ENCODE data around the gene ATG101.

The ATG101 gene

DNA sequence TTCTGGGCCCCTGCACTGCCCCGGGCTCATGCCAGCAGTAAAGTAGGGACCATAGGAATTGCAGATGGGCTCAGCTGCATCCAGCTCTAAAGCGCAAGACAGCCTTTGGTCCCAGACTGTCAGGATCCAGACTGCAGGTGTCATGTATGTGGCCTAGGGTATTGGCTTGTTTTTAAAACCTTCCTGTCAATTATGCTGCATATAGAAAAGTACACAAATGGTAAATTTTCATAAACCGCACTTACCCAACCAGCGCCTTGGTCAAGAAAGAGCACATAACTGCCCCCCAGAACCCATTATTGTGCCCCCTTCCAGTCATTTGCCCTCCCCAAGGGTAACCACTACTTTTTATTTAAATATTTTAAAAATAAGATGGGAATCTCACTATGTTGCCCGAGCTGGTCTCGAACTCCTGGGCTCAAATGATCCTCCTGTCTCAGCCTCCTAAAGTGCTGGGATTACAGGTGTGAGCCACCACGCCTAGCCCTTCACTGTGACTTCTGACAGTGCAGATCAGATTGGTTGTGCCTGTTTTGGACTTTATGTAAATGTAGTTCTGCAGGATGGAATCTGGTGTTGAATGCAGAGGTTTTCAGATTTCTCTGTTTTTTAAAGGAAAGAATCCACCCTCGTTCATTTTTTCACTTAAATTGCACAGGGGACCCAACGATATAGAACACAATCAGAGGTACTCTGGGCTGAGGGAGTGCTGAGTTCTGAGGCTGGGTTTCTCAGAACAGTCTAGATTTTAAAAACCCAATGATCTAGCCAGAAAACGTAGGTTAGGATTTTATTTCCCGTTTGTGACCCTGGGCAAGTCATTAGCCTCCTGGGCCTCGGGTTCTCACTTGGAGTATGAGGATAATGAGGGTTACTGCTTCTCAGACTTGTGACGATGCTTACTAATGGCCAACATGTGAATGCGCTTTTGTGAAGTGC lies 11.9 kb upstream of the ATG101 start:
- DNase-seq (ENCODE audit: low read depth) = no peak

DNA sequence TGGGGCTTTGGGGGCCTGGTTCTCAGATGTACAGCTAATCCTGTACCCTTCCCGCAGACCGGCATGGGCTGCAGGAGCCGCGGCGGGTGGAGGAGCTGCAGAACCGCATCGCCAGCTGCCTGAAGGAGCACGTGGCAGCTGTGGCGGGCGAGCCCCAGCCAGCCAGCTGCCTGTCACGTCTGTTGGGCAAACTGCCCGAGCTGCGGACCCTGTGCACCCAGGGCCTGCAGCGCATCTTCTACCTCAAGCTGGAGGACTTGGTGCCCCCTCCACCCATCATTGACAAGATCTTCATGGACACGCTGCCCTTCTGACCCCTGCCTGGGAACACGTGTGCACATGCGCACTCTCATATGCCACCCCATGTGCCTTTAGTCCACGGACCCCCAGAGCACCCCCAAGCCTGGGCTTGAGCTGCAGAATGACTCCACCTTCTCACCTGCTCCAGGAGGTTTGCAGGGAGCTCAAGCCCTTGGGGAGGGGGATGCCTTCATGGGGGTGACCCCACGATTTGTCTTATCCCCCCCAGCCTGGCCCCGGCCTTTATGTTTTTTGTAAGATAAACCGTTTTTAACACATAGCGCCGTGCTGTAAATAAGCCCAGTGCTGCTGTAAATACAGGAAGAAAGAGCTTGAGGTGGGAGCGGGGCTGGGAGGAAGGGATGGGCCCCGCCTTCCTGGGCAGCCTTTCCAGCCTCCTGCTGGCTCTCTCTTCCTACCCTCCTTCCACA lies 11.0 kb upstream of the ATG101 start:
- DNase-seq (ENCODE audit: low read depth) = no peak

DNA sequence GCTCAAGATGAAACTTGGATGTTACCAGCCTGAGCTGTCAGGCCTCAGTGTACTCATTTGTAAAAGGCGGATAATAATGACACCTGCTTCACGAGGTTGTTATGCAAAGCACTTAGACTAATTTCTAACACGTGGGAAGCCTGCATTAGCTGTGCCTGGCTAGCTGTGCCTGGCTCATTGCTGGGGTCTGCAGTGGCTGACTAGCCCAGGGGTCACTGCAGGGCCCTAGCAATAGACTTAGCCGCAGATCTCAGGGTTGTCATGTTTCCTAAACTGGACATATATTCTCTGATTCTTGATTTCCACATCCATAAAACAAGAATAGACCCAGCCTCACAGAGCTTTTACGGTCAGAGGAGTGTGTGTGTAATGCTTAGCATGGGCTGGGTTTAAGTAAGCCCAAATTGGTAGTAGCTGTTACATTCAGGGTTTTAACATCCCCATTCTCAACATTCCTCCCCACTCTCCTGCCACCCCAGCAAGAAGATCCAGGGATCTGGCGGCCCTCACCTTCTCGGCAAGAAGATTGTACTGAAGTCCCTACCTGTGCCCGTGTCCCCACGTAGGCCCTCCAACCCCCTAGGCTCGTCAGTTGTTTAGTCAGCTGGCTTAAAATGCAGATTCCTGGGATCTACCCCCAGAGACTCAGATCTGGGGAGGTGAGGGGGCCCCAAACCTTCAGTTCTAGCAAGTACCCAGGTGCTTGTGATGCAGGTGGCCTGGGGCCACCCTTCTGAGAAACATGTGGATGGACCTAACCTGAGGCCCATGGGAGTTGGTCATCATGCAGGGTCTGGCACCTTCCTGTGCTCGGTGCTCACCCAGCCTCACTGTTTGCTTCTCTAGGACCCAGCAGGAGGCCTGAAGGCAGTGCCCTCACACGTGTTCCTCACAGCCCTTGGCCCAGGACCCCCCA lies 9.9 kb upstream of the ATG101 start:
- DNase-seq (ENCODE audit: low read depth) = no peak

DNA sequence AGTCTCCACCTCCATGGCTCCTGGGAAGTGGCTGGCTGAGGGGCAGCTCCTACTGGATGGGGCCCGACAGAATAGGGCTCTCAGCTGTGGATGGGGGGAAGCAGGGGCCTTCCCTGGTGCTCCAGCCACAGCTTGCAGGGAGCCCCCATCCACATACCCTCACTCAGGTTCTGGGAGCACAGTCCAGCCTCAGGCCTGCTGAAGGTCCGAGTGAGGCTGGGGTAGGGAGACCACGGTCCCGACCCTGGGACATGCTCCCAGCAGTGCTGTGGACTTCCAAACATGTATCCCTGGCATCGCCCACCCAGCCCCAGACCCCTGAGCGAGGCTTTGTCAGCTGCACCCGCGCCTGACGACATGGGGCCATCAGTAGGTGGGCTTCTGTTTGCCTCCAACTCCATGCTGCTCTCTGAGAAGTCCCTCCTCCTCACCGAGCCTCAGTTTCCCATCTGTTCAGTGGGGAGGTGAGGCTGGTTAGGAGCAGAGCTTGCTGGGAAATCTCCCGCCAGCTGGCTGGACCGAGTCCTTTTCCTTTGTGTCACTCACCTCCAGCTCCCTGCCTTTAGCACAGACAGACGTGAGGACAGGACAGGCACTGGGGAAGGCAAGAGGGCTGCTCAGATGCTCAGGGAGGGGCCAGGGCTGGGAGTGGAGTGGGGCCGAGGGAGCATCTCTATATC lies 9.1 kb upstream of the ATG101 start:
- DNase-seq (ENCODE audit: low read depth) = no peak

DNA sequence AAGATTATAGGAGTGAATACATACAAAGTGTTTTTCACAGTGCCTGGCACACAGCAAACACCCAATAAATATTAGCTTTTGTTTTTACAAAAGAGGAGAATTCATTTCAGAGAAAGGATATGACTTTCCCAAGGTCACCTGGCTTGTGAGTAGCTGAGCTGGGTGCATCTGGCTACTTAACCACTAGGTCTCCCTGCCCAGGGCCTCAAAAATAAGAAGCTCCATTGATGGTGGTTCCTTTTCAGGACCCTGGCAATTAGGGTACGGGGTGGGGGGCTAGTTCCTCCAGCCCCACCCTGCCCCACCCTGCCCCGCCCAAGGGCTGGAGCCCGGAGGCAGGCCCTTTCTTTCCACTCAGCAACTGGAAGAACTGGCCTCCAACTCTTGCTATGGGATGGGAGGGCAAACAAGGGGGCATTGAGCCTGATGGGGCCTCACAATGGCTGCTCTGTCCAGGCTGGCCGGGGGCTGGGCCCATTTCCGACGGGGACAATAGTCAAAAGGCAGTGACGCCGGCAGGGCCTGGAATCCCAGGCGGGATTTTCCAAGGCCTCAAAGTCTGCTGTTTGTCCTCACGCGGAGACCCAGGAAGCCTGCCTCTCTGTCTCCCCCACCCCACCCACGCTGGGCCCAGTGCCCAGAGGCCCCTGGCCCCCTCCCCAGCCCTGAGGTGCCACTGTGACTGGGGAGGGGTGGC lies 8.2 kb upstream of the ATG101 start:
- DNase-seq (ENCODE audit: low read depth) = no peak

DNA sequence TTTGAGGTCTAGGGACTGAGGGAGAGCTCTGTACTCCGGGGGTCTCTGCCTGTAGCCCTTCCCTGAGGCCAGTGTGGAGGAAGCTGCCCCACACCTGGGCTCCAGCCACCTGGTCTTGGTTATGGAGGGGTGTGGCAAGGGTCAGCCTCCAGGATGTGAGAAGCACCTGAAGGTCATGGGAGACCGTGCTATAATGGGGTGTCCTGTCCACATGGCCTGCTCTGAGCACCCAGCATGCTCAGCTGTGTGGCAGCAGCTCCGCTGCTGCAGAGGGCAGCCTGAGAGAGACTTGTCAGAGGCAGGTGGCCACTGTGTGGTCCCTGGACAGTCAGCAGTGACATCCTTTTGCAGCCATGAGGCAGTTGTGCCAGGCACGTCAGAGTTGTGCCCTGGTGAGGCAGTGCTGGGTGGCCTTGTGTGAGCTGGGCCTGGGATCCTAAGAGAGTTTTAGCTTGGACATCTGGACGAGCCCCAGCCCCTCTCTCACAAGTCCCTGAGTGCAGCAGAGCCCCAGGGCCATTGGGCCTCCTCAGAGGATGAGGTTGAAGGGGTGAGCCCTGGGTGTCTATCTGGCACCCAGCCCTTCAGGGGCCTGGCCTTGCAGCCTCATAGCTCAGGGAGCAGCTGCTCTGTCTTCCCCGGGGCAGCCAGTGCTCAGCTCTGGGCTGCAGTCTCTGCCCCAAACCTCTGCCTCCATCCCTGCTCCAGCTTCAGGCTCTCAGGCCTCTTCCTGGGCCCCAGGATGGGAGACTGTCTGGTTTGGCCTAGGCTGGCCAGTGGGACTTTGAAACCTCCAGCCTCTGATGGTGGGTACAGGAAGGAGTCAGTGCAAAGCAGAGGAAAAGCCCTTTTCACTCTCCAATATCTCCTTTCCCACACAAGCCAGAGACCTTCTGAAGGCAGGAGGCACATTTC lies 7.4 kb upstream of the ATG101 start:
- DNase-seq (ENCODE audit: low read depth) = no peak

DNA sequence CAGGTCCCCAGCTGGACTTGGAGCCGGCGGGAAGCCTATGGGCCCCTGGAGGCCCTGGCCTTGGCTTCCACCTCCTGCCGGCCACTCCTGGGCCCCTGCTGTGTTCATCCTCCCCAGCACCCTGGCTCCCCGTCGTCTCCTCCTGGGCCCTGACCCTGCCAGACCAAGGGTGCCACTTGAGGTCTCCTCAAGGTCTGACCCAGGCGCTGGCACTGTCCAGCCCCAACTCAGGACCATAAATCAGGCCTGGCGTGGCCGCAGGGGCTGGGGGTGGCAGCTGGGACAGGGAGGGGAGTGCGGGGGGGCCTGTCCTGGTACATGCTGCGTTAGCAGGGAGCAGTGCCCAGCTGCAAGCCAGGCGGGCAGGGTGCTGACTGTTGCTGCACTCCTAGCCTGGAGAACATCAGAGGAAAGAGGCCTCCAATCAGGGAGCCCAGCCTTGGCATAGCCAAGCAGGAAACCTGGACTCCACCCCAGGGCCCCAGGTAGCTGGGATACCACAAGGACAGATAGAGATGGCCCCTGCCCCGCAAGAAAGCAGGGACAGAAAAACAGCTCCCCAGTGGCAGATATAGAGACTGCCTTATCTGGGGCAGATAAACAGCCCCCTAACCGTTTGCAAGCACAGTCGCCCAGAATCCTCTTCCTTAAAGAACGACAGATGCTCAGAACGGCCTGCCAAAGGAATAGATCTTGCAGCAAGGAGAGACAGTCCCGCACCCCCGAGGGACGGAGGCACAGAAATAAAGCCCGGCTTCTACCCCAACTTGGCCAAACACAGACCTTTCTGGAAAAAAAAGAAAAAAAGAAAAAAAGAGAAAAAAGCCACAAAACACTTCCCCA lies 6.5 kb upstream of the ATG101 start:
- DNase-seq (ENCODE audit: low read depth) = no peak

DNA sequence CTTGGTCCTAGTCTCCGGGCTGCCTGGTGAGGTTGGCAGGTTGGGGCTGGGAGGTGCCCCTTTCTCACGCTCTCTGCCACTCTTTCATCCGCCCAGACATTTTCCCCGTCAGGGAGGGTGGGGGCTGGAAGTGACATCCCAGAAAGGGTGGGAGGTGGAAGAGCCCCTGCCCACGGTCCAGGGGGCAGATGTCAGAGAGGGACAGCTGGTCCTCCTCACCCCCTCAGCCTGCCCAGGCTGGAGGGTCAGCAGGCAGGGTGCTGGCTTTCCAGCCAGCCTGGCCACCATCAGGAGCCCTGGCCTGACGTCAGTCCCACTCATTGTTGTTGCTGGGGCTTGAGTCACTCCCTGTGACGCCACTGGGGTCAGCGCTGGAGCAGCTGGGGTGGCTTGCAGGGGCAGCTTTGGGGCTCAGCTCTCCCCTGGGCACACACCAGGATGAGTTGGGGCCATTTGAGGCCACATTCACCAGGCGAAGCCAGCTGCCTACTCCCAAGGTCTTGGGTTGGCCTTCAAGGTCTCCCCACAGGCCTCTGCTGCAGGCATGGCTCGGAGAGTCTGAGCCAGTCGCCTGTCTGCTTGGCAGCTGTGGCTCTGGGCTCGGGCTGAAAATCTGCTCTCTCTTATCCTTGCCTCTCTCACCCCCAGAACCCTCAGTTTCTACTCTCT lies 5.7 kb upstream of the ATG101 start:
- DNase-seq (ENCODE audit: low read depth) = no peak

DNA sequence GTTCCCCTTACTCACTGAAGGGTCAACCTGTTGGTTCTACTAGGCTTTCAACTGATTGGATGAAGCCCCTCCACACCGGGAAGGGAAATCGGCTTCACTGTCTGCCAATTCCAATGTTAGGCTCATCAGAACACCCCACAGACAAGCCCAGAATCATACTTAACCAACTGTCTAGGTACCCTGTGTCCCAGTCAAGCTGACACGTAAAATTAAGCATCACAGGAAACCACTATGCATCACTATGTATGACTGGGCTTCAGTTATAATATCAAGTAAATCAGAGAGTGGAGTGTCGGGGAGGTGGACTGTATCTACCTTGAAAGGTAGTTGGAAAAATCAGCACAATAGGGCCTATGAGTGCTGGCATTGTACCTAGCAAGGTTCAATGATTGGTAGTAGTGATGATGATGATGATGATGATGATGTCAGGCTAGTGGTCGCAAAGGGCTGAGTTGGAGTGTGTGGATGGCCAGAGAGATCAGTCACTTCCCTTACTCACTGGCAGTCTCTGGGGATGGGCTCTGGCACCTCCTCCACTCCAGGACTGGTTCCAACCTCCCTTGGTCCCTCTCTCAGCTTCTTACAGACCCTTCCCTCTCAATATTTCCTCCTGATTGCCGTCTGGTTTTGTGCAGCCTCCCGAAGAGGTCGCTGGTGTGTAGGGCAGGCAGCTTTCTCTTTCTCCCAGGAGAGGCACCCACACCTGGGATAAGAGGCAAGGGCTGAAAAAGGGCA lies 3.3 kb upstream of the ATG101 start:
- DNase-seq (ENCODE audit: low read depth) = no peak

DNA sequence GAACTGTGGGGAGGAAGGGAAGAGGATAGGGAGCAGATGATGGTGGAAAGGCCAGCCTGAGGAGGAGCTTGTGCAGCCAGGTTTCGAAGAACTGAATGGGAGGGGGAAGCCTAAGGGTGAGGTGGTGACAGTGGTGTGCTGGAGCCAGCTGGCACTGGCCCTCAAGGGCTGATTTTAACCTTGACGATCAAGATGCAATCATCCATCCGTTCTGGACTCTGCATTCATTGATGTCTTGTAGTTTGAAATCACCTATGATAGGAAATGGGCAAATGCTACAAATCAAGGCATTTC lies 2.8 kb upstream of the ATG101 start:
- no peak for DNase-seq (ENCODE audit: low read depth)

DNA sequence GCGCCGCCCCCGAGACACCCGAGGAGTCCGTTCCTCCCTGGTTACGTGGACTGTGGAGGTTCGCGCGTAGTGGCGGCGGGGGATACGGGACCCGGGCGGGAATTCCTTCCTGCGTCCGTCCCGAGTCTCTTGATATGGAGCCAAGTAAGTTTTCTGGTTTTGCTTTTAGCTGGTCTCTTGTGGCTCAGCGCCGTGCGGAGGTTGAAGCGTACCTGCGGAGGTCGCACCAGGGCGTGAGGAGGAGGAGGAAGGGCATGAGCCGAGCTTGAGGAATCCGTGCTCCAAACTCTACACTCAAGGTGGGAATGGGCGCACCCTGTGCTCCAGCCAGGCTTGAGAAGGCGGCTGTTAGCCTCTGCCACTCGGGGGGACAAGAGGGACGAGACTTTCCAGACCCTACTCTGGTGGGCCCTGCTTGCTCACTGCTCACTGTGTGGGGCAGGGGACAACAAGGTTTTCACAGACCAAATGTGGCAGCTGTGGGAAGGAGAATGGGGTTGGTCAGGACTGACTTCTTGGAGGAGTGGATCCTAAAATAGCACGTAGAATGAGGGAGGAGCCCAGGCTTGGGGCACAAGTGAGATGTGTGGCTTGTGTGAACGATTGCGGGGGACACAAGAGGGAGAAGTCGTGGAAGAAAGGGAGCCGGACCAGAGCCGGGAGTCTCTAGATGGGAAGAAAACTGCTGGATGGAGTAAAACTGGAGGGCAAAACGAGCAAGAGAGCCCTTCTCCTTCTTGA lies 577 bp downstream of the ATG101 start:
- DNase-seq (ENCODE audit: low read depth) = no peak

DNA sequence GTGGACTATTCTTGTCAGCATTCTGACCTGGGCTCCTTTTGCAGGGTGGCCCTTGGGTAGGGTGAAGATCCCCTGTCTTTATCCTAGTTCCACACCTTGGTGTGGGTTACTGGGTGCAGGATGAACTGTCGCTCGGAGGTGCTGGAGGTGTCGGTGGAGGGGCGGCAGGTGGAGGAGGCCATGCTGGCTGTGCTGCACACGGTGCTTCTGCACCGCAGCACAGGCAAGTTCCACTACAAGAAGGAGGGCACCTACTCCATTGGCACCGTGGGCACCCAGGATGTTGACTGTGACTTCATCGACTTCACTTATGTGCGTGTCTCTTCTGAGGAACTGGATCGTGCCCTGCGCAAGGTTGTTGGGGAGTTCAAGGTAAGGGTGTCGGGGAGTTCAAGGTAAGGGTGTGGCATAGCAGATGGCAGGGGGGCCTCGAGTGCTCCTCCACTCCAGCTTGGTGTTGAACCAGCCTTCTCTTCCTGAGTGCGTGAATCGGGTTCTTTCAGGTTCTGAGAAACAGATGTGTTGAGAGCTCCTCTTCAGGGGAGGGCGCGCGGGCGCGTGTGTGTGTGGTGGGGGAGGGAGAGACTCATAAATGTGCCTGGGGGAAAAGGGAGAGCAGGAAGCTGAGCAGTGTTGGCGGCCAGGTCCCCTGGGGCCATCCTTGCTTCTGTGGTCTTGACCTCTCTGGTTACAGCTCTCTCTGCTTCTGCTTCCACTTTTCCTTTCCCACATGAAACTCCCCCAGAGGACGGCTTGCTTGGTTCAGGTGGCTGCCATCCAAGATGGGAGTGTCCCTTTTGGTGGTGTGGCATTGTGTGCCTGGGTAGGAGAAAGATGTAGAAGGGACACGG lies 4.0 kb downstream of the ATG101 start:
- DNase-seq (ENCODE audit: low read depth) = no peak

DNA sequence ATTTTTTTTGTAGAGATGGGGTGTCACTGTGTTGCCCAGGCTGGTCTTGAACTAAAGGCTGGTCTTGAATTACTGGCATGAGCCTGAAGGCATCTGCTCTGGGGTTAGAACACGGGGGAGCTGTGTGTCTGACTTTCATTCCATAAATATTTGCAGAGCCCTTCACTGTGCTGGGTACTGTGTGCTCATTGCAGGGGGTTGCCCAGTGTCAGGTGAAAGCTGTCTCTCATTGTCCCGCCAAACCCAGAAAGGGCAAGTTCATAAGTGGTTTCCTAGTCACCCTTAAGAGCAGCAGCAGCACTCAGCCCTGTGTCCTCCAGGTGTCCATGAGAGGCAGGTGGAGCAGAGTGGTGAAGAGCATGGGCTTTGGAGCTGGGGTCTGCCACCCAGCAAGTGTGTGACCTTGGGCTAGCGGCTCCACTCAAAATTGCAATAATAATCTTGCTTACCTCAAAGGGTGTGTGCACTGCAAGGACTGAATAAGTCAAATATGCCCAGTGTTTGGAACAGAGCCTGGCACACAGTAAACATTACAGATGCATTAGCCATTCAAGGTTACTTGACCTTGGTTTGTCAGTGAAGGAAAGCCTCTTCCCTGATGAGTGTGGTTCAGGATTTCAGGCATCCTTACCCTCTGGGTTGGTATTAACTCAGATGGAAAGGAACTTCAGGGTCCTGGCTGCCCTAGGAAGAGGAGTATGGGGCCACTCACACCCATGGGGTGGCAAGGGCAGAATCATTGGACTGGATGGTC lies 5.4 kb downstream of the ATG101 start:
- DNase-seq (ENCODE audit: low read depth) = no peak

DNA sequence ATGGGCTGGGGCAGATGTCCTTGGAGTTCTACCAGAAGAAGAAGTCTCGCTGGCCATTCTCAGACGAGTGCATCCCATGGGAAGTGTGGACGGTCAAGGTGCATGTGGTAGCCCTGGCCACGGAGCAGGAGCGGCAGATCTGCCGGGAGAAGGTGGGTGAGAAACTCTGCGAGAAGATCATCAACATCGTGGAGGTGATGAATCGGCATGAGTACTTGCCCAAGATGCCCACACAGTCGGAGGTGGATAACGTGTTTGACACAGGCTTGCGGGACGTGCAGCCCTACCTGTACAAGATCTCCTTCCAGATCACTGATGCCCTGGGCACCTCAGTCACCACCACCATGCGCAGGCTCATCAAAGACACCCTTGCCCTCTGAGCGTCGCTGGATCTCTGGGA lies 7.0 kb downstream of the ATG101 start:
- no peak for DNase-seq (ENCODE audit: low read depth)

DNA sequence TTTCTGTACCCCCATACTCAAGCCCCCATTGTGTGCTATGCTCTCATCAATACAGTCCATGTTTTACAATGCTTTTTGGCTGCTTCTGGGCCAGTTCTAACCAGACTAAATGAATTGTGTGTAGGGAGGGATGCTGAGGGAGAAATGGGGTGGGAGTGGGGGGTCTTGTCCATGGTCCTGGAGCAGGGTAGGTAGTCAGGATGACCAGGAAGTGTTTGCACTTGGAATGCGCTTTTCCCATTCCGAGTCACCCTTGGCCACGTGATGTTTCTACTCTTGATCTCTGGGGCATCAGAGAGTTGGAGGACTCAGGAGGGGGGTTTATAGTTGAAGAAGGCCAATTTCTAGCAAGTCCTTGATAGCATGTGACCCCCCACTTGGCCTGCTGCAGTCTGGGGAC lies 8.5 kb downstream of the ATG101 start:
- DNase-seq (ENCODE audit: low read depth) = no peak
